HG03442 (cell line): ENCODE results near the gene TMEM109.

ENCODE experiments used
- ATAC-seq: cut with Tn5 transposase; IDR thresholded peaks from one replicate; pipeline ENCODE4 v1.9.1; 2021; ENCODE audit warnings: mild to moderate bottlenecking, moderate library complexity; ENCODE audit not compliant: unreplicated experiment

The TMEM109 gene

GRCh38 chr11:60924906-60925853, 11.2 kb downstream of the TMEM109 start:
- no peak for ATAC-seq

- no peak for ATAC-seq
Measured at GRCh38 chr11:60925868-60926267, 11.9 kb downstream of the TMEM109 start.

- no peak for ATAC-seq
Measured at GRCh38 chr11:60926500-60926899, 12.5 kb downstream of the TMEM109 start.

- no peak for ATAC-seq
Measured at GRCh38 chr11:60927061-60927592, 13.2 kb downstream of the TMEM109 start.

- no peak for ATAC-seq
Measured at GRCh38 chr11:60927600-60927999, 13.6 kb downstream of the TMEM109 start.

GRCh38 chr11:60928563-60929001, 14.6 kb downstream of the TMEM109 start:
- no peak for ATAC-seq

GRCh38 chr11:60929764-60930163, 15.8 kb downstream of the TMEM109 start:
- no peak for ATAC-seq

- no peak for ATAC-seq
Measured at GRCh38 chr11:60930394-60930793, 16.4 kb downstream of the TMEM109 start.

GRCh38 chr11:60931917-60932316, 18.0 kb downstream of the TMEM109 start:
- ATAC-seq, result no peak

- no peak for ATAC-seq
Measured at GRCh38 chr11:60932605-60933356, 18.8 kb downstream of the TMEM109 start.

GRCh38 chr11:60933416-60934123, 19.6 kb downstream of the TMEM109 start:
- ATAC-seq, result no peak

GRCh38 chr11:60934124-60934789, 20.3 kb downstream of the TMEM109 start:
- no peak for ATAC-seq

GRCh38 chr11:60934790-60935605, 21.0 kb downstream of the TMEM109 start:
- ATAC-seq, result no peak

GRCh38 chr11:60935676-60936442, 21.9 kb downstream of the TMEM109 start:
- ATAC-seq, result no peak

- ATAC-seq, result no peak
Measured at GRCh38 chr11:60936467-60937143, 22.6 kb downstream of the TMEM109 start.

- ATAC-seq, result no peak
Measured at GRCh38 chr11:60937144-60937527, 23.2 kb downstream of the TMEM109 start.

- no peak for ATAC-seq
Measured at GRCh38 chr11:60937811-60938210, 23.9 kb downstream of the TMEM109 start.

GRCh38 chr11:60938500-60938899, 24.5 kb downstream of the TMEM109 start:
- no peak for ATAC-seq
